ENCODE measurements around the gene CYP2R1. TPM values are rescaled to one million over a fixed set of nuclear protein-coding genes. Genes with fewer than 3 reads are reported as not detected.
"Not testable (repeated sequence)": the region's sequence is repeated elsewhere in the genome, so short reads cannot be mapped to it uniquely, and the experiment has no call there.

The CYP2R1 gene
- total RNA-seq, 1 donor from 2014 or later = 19.0 TPM

- DNase-seq (ENCODE audit: low spot score) = peak; percentile 52
Measured at GRCh38 chr11:14894657-14895598, 2.9 kb upstream of the CYP2R1 start.

- DNase-seq (ENCODE audit: low spot score) = no peak
Measured at GRCh38 chr11:14892577-14892976, 546 bp upstream of the CYP2R1 start.

GRCh38 chr11:14891143-14892035 lies 642 bp downstream of the CYP2R1 start:
- peak; percentile 95 for DNase-seq (ENCODE audit: low spot score)

- DNase-seq (ENCODE audit: low spot score) = no peak
Measured at GRCh38 chr11:14886513-14886912, 5.5 kb downstream of the CYP2R1 start.

GRCh38 chr11:14884667-14885273 lies 7.3 kb downstream of the CYP2R1 start:
- DNase-seq (ENCODE audit: low spot score) = no peak

- not testable (repeated sequence) for DNase-seq (ENCODE audit: low spot score)
Measured at GRCh38 chr11:14883683-14884082, 8.3 kb downstream of the CYP2R1 start.

- no peak for DNase-seq (ENCODE audit: low spot score)
Measured at GRCh38 chr11:14882196-14882595, 9.8 kb downstream of the CYP2R1 start.

GRCh38 chr11:14881576-14882193 lies 10.3 kb downstream of the CYP2R1 start:
- no peak for DNase-seq (ENCODE audit: low spot score)

- DNase-seq (ENCODE audit: low spot score) = no peak
Measured at GRCh38 chr11:14875163-14875562, 16.9 kb downstream of the CYP2R1 start.

- DNase-seq (ENCODE audit: low spot score) = no peak
Measured at GRCh38 chr11:14873632-14874031, 18.4 kb downstream of the CYP2R1 start.

GRCh38 chr11:14872032-14872431 lies 20.0 kb downstream of the CYP2R1 start:
- no peak for DNase-seq (ENCODE audit: low spot score)

GRCh38 chr11:14863775-14864174 lies 28.3 kb downstream of the CYP2R1 start:
- DNase-seq (ENCODE audit: low spot score) = not testable (repeated sequence)

- DNase-seq (ENCODE audit: low spot score) = no peak
Measured at GRCh38 chr11:14861680-14862079, 30.4 kb downstream of the CYP2R1 start.

GRCh38 chr11:14860511-14860910 lies 31.5 kb downstream of the CYP2R1 start:
- no peak for DNase-seq (ENCODE audit: low spot score)

- DNase-seq (ENCODE audit: low spot score) = no peak
Measured at GRCh38 chr11:14858404-14858803, 33.6 kb downstream of the CYP2R1 start.

- no peak for DNase-seq (ENCODE audit: low spot score)
Measured at GRCh38 chr11:14857621-14858020, 34.4 kb downstream of the CYP2R1 start.

- no peak for DNase-seq (ENCODE audit: low spot score)
Measured at GRCh38 chr11:14855890-14856289, 36.1 kb downstream of the CYP2R1 start.

GRCh38 chr11:14854057-14854456 lies 38.0 kb downstream of the CYP2R1 start:
- no peak for DNase-seq (ENCODE audit: low spot score)

- no peak for DNase-seq (ENCODE audit: low spot score)
Measured at GRCh38 chr11:14852571-14853177, 39.4 kb downstream of the CYP2R1 start.

GRCh38 chr11:14842002-14842401 lies 50.0 kb downstream of the CYP2R1 start:
- DNase-seq (ENCODE audit: low spot score) = no peak
